KBM-7 (cell line): Measurements from ENCODE around the gene FRMD1.

Source experiments
- DNase-seq: peaks from one replicate; pipeline ENCODE4 v3.0.0-alpha.2; 2015
- in situ Hi-C: fragments of 300-500 bp; cut with MboI; formaldehyde crosslinking; loops from 2 replicates; pipeline ENCODE4 v1.14.3; 2020; ENCODE audit warnings: low sequenced_read_pairs, low pct_unique_long_range_greater_than_20kb, mixed read lengths

FRMD1 gene

DNA sequence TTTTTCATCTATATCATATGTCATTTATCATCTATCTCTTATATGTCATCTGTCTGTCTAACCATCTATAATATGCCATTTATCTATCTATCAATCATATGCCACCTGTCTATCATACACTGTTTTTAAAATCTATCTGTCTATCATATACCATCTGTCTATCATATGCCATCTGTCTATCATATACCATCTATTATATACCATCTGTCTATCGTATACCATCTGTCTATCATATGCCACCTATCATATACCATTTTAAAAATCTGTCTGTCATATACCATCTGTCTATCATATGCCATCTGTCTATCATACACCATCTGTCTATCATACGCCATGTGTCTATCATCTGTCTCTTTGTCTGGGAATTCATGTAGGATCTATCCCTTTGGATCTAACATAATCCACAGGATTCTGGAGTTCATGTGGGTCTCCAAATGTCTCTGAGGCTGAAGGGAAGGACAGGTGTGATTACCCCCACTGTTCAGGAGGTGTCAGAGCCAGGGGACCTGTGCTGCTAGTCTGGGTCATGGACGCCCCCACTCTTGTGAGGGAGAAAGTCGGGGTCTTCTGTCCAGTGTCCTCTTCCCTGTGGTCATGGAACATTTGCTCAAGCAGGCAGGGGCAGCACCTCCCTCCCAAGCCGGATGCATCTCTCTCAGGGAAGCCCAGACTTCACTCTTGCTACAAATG is 36.9 kb upstream of the FRMD1 start:
- in situ Hi-C loops, result no loop called here
- DNase-seq, result no peak

GRCh38 chr6:168113226-168113625 is 34.2 kb upstream of the FRMD1 start:
- in situ Hi-C loops, result no loop called here
- DNase-seq, result no peak

GRCh38 chr6:168111911-168112310 is 32.9 kb upstream of the FRMD1 start:
- in situ Hi-C loops, result no loop called here
- DNase-seq, result no peak

- in situ Hi-C loops, result no loop called here
- DNase-seq, result no peak
Measured at GRCh38 chr6:168110437-168110836, 31.4 kb upstream of the FRMD1 start.

- in situ Hi-C loops, result no loop called here
- no peak for DNase-seq
Measured at GRCh38 chr6:168109171-168109570, 30.2 kb upstream of the FRMD1 start.

DNA sequence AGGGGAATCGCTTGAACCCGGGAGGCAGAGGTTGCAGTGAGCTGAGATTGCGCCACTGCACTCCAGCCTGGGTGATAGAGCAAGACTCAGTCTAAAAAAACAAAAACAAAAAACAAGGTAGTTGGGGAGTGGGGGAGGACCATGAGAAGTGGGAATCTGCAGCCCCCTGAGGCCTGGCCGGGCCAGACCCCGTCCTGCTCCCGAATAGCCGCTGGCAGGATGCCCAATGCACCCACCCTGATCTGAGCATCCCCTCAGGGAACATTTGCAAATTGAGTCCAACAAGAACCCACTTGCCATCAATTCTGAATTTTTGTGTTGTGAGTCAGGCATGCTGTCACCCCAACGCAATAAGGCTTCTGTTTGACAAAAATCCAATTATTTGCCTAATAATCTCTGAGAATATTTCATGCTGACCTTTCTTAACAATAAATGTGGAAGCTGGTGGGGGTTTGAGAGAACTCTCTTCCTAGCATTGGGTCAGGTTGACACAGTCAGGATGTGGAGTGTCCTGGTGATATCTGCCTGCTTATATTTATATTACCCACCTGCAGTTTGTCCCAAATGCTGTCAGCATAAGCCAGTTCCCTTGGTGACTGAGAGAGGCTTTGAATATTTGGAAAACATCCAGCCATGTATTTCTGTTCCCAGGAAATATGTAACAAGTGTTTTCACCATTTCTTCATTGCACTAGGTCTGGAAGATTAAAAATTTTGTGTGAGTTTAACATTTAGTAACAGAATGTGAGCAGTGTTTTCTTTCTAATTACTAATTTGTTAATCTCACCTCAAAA is 28.4 kb upstream of the FRMD1 start:
- in situ Hi-C loops, result no loop called here

DNA sequence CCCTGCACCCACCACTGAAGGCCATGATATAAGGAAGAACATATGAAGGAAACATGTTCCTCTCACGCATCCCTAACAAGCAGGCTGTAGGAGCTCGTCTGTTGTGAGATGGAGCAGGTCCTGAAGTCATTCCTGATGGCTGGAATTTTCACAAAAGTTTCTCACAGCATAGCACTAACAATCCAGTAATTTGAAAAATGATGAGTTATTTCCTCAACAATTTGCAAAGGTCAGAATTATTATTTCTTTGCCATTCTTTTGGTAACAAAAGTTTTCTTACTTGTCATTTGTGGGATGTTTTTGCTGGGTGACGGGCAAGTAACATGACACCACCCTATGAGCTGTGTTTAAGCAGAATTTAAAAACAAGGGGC is 27.6 kb upstream of the FRMD1 start:
- in situ Hi-C loops, result no loop called here
- no peak for DNase-seq

More for the DNA sequence above, 28.4 kb upstream of the FRMD1 start:
- DNase-seq, result no peak

DNA sequence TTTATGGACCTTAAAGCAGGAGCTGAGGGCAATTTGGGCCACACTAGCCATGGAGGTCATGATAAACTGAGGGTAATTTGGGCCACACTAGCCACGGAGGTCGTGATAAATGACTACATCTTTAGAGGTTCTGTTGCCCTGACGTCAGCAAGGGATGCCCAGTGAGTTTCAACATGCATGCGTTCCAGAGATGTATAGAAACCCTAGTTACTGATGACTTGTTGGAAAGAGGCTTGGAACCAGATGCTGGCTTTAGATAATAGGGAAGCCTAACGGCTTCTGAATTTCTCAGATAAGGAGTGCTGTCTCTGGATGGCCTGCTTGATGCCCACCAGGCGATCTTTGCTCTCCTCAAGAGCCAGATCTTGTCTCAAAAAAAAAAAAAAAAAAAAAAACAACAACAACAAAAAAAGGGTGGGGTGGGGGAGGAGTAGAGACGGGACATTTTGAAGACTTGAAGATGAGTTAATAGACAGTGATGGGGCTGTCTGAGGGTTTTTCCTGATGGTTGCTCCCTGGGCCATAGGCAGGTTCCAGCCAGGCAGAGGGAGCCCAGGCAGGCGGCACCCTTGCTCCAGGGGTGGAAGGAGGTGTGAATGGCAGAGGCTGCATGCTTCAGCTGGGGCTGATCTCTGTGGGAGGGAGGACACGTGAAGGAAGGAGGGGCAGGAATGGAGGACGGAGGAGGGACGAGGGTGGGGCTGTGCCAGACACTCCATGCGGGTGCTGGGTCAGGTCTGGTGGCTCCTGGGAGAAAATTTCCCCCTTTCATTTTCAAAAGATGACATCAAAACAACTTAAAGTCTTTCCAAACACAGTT is 27.0 kb upstream of the FRMD1 start:
- DNase-seq, result no peak

GRCh38 chr6:168104636-168105035 is 25.6 kb upstream of the FRMD1 start:
- DNase-seq, result no peak
- in situ Hi-C loops, result no loop called here

More for the DNA sequence above, 27.0 kb upstream of the FRMD1 start:
- in situ Hi-C loops, result no loop called here

DNA sequence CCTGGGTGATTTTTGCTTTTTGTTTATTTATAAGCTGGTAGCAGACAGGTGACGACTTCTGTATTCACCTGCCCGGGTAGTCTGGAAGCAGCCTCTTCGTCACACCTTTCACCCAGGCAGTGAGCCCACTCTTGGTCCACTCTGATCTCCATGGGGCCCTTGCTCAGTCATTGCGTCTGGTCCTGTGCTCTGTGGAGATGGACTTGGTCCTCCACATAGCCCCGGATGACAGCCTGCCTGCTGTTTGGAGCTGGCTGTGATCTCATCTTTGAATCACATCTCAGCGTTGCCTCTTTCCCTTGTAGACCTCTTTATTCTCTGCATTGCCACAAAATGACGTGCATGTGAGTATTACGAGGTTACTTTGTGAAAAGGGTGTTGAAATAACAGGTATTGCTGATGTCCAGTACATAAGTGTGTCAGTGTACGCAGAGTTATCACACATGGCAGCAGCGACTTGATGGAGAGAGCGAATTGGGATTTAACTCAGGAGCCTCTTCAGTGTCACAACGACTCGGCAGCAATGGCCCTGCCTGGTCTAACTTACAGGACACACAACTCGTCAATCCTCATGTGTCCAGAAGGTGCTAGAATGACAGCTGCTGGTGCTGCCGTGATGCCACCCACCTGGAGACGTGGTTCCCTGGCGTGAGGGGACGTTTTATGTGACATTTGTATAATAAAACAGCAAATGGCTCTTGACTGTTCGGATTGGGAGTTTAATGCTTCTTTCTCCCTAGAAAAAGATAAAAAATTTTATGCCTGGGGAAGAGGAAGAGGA is 24.2 kb upstream of the FRMD1 start:
- DNase-seq, result no peak
- in situ Hi-C loops, result no loop called here

- DNase-seq, result no peak
- in situ Hi-C loops, result no loop called here
Measured at GRCh38 chr6:168102315-168102985, 23.4 kb upstream of the FRMD1 start.

- no peak for DNase-seq
- in situ Hi-C loops, result no loop called here
Measured at GRCh38 chr6:168101590-168102314, 22.7 kb upstream of the FRMD1 start.

DNA sequence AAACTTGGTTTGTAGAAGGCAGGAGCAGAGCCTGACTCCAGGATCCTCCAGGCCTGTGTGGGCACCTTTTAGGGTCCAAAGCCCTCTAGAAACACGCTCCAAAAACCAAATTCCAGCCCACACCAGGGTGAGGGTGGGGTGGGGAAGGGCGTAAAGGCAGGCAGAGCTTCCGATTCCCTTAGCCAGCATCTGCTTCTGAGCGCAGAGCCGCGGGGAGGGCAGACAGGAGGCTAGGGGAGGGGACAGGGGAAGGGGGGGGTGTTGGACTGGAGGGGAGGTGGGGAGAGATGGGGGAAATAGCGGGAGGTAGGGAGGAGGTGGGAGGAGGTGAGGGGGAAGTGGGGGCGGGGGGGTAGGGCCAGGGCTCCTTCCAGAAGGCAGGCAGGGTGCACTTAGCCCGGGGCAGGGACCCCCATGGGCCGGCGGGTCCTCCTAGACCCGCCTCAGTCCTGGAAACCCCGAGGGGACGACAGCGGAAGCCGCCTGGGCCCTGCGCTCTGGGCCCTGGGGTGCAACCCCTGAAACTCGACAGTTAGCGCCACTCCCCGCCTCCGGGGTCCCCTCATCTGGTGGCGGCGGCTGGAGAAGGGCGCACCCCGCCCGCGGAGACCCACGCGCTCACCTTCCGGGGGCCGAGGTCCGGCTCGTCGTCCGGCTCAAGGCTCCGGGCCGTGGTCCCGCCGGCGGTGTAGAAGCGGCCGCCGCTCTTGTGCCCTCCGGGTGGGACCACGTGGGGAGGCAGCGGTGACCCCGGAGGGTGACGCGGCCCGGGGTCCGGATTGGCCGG is 22.0 kb upstream of the FRMD1 start:
- in situ Hi-C loops, result no loop called here

GRCh38 chr6:168100011-168100802 is 21.2 kb upstream of the FRMD1 start:
- DNase-seq, result no peak
- in situ Hi-C loops, result no loop called here

More for the DNA sequence above, 22.0 kb upstream of the FRMD1 start:
- no peak for DNase-seq

GRCh38 chr6:168099201-168100010 is 20.4 kb upstream of the FRMD1 start:
- DNase-seq, result no peak
- in situ Hi-C loops, result no loop called here

GRCh38 chr6:168098431-168098861 is 19.4 kb upstream of the FRMD1 start:
- in situ Hi-C loops, result no loop called here
- no peak for DNase-seq
